ENCODE results near the gene CYBC1.

DNA sequence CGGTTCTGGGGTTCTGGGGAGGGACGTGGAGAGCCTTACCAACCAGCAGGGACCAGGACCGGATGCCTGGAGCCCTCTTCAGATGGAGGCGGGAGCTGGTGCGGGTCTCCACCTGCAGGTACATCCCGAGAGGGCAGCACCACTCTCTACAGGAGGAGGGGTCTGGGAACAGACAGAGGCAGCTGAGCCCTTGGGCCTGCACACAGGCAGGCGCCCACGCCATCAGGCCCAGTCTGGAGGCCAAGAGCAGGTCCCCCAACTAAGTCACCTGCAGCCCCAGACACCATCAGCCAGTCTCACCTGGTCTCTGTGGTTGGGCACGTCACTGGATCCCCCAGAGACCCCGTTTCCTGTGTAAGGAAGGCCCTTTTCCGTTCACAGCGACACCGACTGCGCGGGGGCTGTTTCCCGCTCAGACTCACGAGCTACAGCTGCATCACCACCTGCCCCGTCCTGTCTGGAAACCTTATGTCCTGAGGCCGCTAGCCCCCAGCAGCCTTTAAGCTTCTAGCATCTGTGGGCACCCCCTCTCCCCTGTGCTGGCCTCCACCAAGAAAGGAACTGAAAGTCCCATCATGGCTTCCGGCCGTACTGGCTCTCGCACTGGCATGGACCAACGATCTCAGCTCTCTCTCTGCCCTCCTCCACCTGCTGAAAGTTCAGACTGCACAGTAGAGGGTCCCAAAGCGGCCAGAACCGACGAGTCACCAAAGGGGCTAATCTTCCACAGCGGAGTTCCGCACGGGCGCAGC is 1.2 kb downstream of the CYBC1 start:
- TF ChIP-seq, protein P1, sequence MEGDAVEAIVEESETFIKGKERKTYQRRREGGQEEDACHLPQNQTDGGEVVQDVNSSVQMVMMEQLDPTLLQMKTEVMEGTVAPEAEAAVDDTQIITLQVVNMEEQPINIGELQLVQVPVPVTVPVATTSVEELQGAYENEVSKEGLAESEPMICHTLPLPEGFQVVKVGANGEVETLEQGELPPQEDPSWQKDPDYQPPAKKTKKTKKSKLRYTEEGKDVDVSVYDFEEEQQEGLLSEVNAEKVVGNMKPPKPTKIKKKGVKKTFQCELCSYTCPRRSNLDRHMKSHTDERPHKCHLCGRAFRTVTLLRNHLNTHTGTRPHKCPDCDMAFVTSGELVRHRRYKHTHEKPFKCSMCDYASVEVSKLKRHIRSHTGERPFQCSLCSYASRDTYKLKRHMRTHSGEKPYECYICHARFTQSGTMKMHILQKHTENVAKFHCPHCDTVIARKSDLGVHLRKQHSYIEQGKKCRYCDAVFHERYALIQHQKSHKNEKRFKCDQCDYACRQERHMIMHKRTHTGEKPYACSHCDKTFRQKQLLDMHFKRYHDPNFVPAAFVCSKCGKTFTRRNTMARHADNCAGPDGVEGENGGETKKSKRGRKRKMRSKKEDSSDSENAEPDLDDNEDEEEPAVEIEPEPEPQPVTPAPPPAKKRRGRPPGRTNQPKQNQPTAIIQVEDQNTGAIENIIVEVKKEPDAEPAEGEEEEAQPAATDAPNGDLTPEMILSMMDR (IDR thresholded peaks at IDR 0.05) = no peak
- no peak for TF ChIP-seq ZFX (IDR thresholded peaks at IDR 0.05; ENCODE audit: borderline replicate concordance)
